IPS-18a (cell line): Measurements from ENCODE around the gene PLCD3.
A peak's percentile ranks its signal among the peaks of the same experiment; 100 is the strongest.

Experiments used
- H3K27ac ChIP-seq: one replicate; pipeline ENCODE4 v1.5.1; 2013; ENCODE audit warnings: low read length
- H3K27me3 ChIP-seq: one replicate; pipeline ENCODE4 v1.6.1; 2013; ENCODE audit warnings: mild to moderate bottlenecking, low read length; ENCODE audit not compliant: control insufficient read depth, insufficient read depth
- H3K36me3 ChIP-seq: one replicate; pipeline ENCODE4 v1.6.1; 2013; ENCODE audit warnings: low read depth, low read length; ENCODE audit not compliant: control insufficient read depth
- H3K4me1 ChIP-seq: one replicate; pipeline ENCODE4 v1.6.1; 2013; ENCODE audit warnings: low read depth, low read length; ENCODE audit not compliant: control insufficient read depth
- H3K4me3 ChIP-seq: one replicate; pipeline ENCODE4 v1.5.1; 2013; ENCODE audit warnings: low read length
- H3K9ac ChIP-seq: one replicate; pipeline ENCODE4 v1.6.1; 2013; ENCODE audit warnings: mild to moderate bottlenecking, low read length, moderate library complexity
- H3K9me3 ChIP-seq: one replicate; pipeline ENCODE4 v1.6.1; 2013; ENCODE audit warnings: low read depth, low read length; ENCODE audit not compliant: control insufficient read depth

The PLCD3 gene

DNA sequence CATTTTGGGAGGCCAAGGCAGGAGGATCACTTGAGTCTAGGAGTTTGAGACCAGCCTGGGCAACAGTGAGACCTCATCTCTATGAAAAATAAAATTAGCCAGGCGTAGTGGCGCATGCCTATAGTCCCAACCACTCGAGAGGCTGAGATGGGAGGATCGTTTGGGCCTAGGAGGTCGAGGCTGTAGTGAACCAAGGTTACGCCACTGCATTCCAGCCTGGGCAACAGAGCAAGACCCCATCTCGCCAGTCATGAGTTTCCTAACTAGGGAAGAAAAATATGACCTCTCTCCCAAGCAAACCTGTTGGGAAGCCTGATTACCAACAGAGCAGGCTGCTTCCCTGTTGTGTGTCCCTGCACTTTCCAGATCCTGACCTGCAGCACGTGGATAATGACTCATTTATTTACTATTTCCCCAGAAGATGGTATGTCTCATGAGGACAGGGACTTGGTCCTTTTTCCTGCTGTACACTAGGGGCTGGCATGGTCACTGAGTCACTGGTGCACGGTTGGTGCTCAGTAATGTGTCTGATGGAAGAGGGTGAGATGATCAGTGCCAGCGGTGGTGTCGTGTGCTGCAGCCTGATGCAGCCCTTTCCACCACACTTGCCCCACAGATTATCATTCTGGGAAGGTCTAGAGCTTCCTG lies 40.4 kb downstream of the PLCD3 start:
- Histone ChIP-seq H3K9me3 (no peaks in the 10 kb centered on the region), H3K9ac (no peak overlapping the region), H3K4me1 (peaks cover 8% of the 10 kb centered on the region), H3K27ac (no peak overlapping the region), H3K4me3 (no peak overlapping the region), H3K27me3 (no peaks in the 10 kb centered on the region), H3K36me3 (peaks cover 60% of the 10 kb centered on the region)

DNA sequence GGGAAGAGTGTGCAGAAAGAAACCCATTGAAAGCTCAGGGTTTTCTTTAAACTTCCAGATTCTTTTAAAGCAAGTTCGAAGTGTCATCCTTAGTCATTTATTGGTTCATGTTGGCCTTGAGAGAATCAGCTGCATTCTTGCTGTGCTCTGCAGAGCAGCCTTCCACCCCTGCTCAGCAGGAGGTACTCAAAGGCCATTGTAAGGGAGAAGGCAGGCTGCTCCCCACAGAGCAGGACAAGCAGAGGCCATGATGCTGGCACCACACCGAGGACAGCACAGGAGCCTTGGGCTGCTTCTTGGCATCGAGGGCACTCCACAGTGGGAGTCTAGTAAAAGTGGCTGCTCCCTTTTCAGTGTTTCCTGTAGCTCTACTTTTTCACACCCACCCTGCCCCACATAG lies 41.6 kb downstream of the PLCD3 start:
- Histone ChIP-seq H3K36me3 (peaks cover 57% of the 10 kb centered on the region), H3K4me1 (peaks cover 8% of the 10 kb centered on the region), H3K4me3 (peak overlapping the region; percentile 2), H3K9me3 (no peaks in the 10 kb centered on the region), H3K27ac (no peak overlapping the region), H3K9ac (no peak overlapping the region), H3K27me3 (no peaks in the 10 kb centered on the region)

DNA sequence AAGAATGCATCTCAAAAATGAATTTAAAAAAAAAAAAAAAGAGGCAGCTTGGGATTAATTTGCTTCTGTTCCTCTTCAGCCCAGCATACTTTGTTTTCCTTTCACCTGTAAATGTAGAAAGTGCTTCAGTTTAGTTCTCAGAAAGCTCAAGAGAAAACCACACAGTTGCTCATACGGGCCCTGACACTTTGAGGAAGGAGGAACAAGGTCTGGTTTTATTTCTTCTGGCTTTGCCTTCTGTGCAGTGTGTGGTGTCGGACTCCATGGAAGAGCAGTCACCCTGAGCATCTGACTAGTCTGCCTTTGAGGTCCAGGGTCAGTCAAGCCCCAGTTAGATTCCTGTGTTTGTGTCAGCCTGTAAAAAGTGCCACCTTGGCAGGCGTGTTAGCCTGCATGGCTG lies 43.6 kb downstream of the PLCD3 start:
- H3K9ac ChIP-seq = no peak overlapping the region
- no peak overlapping the region for H3K27ac ChIP-seq
- H3K9me3 ChIP-seq = no peaks in the 10 kb centered on the region
- no peaks in the 10 kb centered on the region for H3K27me3 ChIP-seq
- H3K4me3 ChIP-seq = no peak overlapping the region
- peaks cover 8% of the 10 kb centered on the region for H3K4me1 ChIP-seq
- peaks cover 66% of the 10 kb centered on the region for H3K36me3 ChIP-seq

DNA sequence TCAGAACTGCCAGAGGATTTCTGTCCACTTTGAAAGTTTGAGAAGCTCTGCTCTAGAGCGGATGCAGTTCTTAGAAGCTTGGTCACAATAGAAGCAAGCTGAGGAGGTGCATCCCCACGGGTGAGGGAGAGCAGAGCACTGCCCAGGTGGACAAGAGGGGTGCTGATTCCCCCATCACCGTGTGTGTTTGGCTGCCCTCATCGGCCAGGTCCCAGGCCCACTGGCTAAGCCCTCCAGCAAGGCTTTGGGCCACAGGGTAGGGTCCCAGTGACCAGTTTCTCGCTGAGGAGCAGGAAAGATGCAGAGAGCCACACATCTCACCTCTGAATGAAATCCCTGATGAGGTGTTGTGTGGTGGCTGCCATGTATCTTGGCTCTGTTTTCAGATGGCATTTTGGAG lies 44.3 kb downstream of the PLCD3 start:
- peaks cover 8% of the 10 kb centered on the region for H3K4me1 ChIP-seq
- H3K36me3 ChIP-seq = peaks cover 64% of the 10 kb centered on the region
- no peaks in the 10 kb centered on the region for H3K27me3 ChIP-seq
- H3K9me3 ChIP-seq = no peaks in the 10 kb centered on the region
- H3K4me3 ChIP-seq = no peak overlapping the region
- no peak overlapping the region for H3K9ac ChIP-seq
- no peak overlapping the region for H3K27ac ChIP-seq

DNA sequence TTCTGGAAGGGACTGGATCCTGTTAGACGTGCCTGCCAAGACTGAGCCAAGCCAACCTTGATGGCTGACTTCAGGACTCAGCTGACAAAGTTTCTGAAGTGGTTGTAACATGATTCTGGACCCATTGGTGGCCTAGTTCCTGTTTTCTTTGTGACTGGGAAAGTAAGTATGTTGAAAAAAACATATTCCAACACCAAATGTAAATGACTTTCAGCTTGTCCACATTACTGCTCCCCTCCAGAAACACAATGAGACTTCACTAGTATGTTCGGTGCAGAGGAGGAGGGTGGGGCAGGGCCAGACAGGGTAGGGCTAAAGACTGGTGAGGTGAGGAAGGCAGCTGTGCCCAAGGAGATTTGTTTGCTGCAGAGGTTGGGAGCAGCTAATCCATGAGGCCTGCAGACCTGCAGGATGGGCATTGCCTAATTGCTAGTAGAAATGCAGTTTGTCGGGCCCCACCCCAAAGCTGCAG lies 44.8 kb downstream of the PLCD3 start:
- Histone ChIP-seq H3K27me3 (no peaks in the 10 kb centered on the region), H3K27ac (no peak overlapping the region), H3K36me3 (peaks cover 63% of the 10 kb centered on the region)

DNA sequence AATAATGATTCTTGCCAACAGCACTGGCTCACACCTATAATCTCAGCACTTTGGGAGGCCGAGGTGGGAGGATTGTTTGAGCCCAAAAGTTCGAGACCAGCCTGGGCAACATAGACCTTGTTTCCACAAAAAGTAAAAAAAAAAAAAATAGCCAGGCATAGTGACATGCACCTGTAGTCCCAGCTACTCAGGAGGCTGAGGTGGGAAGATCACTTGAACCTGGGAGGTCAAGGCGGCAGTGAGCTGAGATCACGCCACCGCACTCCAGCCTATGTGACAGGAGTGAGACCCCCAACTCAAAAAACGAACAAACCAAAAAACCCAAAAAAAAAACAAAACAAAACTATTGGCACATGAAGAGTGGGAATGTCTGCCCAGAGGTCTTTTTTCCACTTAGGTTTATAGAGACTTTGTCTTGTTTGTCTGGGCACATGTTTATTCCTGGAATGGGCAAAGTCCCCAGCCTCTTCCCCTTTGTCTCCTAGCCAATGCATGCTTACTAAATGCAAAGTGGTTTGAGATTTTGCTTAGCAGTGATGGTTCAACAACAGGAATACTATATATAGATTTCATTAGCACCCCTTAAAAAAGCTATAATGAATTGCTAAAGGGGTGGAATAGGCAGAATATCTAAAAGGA lies 45.3 kb downstream of the PLCD3 start:
- H3K36me3 ChIP-seq = peaks cover 65% of the 10 kb centered on the region

More for the DNA sequence above, 44.8 kb downstream of the PLCD3 start:
- Histone ChIP-seq H3K9me3 (no peaks in the 10 kb centered on the region), H3K4me1 (peaks cover 8% of the 10 kb centered on the region), H3K9ac (no peak overlapping the region), H3K4me3 (no peak overlapping the region)

DNA sequence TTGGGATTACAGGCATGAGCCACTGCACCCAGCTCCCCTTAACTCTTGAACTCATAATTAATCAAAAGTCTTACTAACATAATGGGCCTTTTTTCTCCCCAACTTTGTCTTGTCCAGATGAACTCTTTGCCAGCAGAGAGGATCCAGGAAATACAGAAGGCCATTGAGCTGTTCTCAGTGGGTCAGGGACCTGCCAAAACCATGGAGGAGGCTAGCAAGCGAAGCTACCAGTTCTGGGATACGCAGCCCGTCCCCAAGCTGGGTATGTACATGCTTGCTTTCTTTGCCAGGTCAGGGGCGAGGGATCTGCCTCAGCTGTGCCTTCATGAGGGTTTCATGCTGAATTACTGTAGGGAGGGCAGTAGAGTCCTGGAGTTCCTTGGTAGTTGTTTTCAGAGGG lies 45.9 kb downstream of the PLCD3 start:
- H3K4me3 ChIP-seq = no peak overlapping the region
- peaks cover 8% of the 10 kb centered on the region for H3K4me1 ChIP-seq
- H3K27ac ChIP-seq = no peak overlapping the region
- no peaks in the 10 kb centered on the region for H3K9me3 ChIP-seq
- no peak overlapping the region for H3K9ac ChIP-seq
- H3K27me3 ChIP-seq = no peaks in the 10 kb centered on the region
- H3K36me3 ChIP-seq = peaks cover 68% of the 10 kb centered on the region

More for the DNA sequence above, 45.3 kb downstream of the PLCD3 start:
- Histone ChIP-seq H3K4me1 (peaks cover 8% of the 10 kb centered on the region), H3K4me3 (no peak overlapping the region), H3K27me3 (no peaks in the 10 kb centered on the region), H3K27ac (no peak overlapping the region), H3K9ac (no peak overlapping the region), H3K9me3 (no peaks in the 10 kb centered on the region)

DNA sequence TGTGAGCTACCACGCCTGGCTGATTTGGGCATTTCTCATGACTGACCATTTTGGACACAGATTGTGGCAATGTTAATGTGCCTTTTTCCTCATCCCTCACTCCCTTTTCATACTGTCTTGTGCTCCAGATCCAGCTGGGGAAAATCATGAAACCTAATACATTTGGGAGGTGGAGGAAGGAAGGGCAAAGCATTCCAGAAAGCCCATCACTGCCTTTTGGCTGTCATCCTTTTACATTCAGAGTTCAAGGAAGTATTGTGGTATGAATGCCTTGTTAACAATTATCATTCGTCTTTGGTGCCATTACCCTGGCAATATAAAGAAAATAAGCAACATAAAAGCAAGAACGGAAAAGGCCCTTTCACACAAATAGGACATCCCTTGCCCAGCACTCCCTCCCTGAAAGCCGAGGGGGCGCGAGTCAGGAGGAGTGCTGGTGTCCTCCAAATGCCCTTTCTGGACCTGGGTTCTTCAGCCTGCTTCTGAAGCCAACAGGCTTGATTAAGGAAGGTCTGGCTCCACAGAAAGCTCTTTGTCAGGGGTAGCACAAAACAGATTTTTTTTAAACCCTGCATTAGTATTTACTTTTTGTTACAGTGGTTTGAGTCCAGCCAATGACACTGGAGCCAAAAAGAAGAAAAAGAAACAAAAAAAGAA lies 51.1 kb downstream of the PLCD3 start:
- Histone ChIP-seq H3K27ac (no peak overlapping the region), H3K36me3 (peaks cover 44% of the 10 kb centered on the region), H3K27me3 (no peaks in the 10 kb centered on the region), H3K9ac (no peak overlapping the region), H3K9me3 (no peaks in the 10 kb centered on the region), H3K4me1 (no peaks in the 10 kb centered on the region), H3K4me3 (no peak overlapping the region)

DNA sequence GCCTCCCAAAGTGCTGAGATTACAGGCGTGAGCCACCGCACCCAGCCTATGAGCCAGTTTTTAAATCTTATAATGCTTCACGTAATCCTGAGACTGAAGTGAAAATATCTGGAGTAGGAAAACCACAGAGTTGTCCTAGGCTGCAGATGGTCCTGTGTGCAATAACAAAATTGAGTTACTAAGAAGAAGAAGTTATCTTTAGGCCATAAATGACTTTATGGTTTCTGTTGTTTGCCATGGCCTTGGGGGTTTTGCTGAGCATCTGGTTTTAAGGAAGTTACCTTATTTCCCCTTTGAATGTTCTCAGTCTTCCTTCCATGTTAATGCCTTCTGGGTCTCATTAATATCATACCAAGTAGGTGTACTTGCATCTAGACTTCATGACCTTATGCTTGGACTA lies 54.7 kb downstream of the PLCD3 start:
- Histone ChIP-seq H3K27ac (no peak overlapping the region), H3K4me3 (no peak overlapping the region), H3K36me3 (peaks cover 26% of the 10 kb centered on the region), H3K27me3 (no peaks in the 10 kb centered on the region), H3K9ac (no peak overlapping the region), H3K9me3 (no peaks in the 10 kb centered on the region), H3K4me1 (no peaks in the 10 kb centered on the region)

DNA sequence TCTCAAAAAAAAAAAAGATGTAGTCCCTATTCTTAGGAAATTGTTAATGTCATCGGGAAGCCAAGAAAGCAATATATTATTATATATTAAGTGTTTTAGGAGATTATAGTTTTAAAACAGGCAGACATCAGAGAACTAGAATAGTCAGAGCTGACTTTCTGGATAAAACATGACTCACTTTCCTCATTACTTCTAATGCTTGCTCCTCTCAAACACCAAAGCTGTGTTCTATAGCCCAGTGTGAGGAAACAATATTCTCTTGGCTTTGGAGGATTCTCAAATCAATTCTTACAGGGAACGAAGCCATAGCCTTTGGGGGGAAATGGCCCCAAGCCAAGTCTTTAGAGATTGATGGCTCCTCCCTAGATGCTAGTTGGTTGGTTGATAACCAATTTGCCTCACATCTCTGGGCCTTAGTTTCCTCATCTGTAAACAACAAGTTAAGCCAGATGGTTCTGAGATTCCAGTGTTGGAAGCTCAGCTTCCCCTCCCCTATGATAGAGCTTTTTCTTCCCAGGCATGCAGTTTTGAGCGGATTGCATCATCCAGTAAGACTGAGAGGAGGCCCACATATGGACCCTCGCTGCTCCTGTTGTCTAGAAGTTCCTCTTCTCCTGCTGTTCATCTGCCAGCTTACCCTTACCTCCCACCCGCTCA lies 58.8 kb downstream of the PLCD3 start:
- H3K4me1 ChIP-seq = no peaks in the 10 kb centered on the region
- no peak overlapping the region for H3K4me3 ChIP-seq
- no peak overlapping the region for H3K27ac ChIP-seq
- peaks cover 23% of the 10 kb centered on the region for H3K36me3 ChIP-seq
- H3K9ac ChIP-seq = no peak overlapping the region
- H3K9me3 ChIP-seq = no peaks in the 10 kb centered on the region
- no peaks in the 10 kb centered on the region for H3K27me3 ChIP-seq

DNA sequence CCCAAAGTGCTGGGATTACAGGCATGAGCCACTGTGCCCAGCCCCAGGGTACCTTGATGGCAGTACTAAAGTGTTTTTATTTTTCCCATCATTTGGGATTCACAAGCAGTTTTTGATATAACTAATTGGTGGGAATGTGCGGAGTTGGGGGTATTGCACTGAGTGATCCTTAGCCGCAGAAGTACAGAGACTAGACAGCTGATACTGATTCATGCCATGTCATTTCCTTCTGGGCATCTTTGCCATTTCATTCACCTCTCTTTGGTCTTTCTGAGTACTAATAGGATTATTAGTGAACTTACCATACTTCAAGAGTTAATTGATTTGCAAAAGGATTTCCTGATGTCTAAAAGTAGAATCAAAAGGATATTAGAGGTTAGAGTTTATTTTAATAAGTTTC lies 61.5 kb downstream of the PLCD3 start:
- H3K9ac ChIP-seq = no peak overlapping the region
- no peaks in the 10 kb centered on the region for H3K27me3 ChIP-seq
- peaks cover 23% of the 10 kb centered on the region for H3K36me3 ChIP-seq
- H3K4me1 ChIP-seq = no peaks in the 10 kb centered on the region
- no peaks in the 10 kb centered on the region for H3K9me3 ChIP-seq
- no peak overlapping the region for H3K4me3 ChIP-seq
- H3K27ac ChIP-seq = no peak overlapping the region
